GM12878 (cell line): Measurements from ENCODE around the gene SHROOM2. TPM values are rescaled to one million over a fixed set of nuclear protein-coding genes. Genes with fewer than 3 reads are reported as not detected.
A peak's percentile ranks its signal among the peaks of the same experiment; 100 is the strongest.

Source experiments
- ATAC-seq: fragments of 200-7000 bp; cut with Tn5 transposase; 3 replicates; pipeline ENCODE4 v1.9.1; 2020; ENCODE audit warnings: mild to moderate bottlenecking, moderate library complexity
- BruUV-seq: library from RNA; stranded (reverse); fragments of 400-500 nt; replicated peaks from 2 replicates; lab custom pipeline; 2021; lab: Mats Ljungman, UMichigan
- CTCF ChIA-PET: fragments of 300-600 bp; sonication (Branson Sonifier 250); formaldehyde crosslinking; extraction: SDS; loops from one replicate; lab custom pipeline; 2021; ENCODE audit warnings: inconsistent platforms; lab: Yijun Ruan, JAX
- POLR2A ChIA-PET: fragments of 350-600 bp; formaldehyde crosslinking; extraction: SDS; loops from one replicate; lab custom pipeline; 2021; ENCODE audit warnings: inconsistent platforms; lab: Charles Lee
- RAD21 ChIA-PET: fragments of 300-600 bp; sonication (Branson Sonifier 250); formaldehyde crosslinking; loops from one replicate; lab custom pipeline; 2023; ENCODE audit warnings: antibody characterized with exemption; ENCODE audit not compliant: unreplicated experiment; lab: Charles Lee
- SMC1A ChIA-PET: fragments of 300-600 bp; sonication (Branson Sonifier 250); formaldehyde crosslinking; loops from one replicate; lab custom pipeline; 2023; ENCODE audit not compliant: unreplicated experiment, uncharacterized antibody; lab: Charles Lee
- DNase-seq: peaks from one replicate; pipeline ENCODE4 v3.0.0-alpha.2; 2011; ENCODE audit warnings: low read depth, low spot score
- FAIRE-seq: peaks from 3 replicates; lab custom pipeline; 2011; peaks lifted over from hg19 to GRCh38; lab: Jason Lieb, UNC
- H2AFZ ChIP-seq: 2 replicates; pipeline ENCODE4 v1.6.0; 2011; ENCODE audit warnings: low read depth, low read length, control low read depth; ENCODE audit not compliant: control insufficient read depth
- H3K27ac ChIP-seq: 2 replicates; pipeline ENCODE4 v1.5.1; 2011; ENCODE audit warnings: control low read depth; ENCODE audit not compliant: control insufficient read depth, insufficient read depth
- H3K27me3 ChIP-seq, 2 experiments: replicated peaks in 1 of 2; 2 replicates each; pipeline versions ENCODE4 v1.6.0 to v1.6.1; 2011; ENCODE audit warnings: low read length in 1 of 2; ENCODE audit not compliant: control insufficient read depth in 2 of 2, insufficient read depth in 2 of 2
- H3K36me3 ChIP-seq, 2 experiments: 2 replicates each; pipeline ENCODE4 v1.5.1; 2011; ENCODE audit warnings: low read length in 1 of 2; ENCODE audit not compliant: control insufficient read depth in 2 of 2, insufficient read depth in 2 of 2
- H3K4me1 ChIP-seq: 2 replicates; pipeline ENCODE4 v1.6.1; 2011; ENCODE audit warnings: mild to moderate bottlenecking, low read length, moderate library complexity, mixed read lengths; ENCODE audit not compliant: control insufficient read depth, insufficient read depth
- H3K4me2 ChIP-seq: 2 replicates; pipeline ENCODE4 v1.6.0; 2011; ENCODE audit warnings: control low read depth; ENCODE audit not compliant: control insufficient read depth, insufficient read depth
- H3K4me3 ChIP-seq: fragments of 200-600 bp; sonication (generic); 2 replicates; pipeline ENCODE4 v1.5.1; 2016
- H3K79me2 ChIP-seq: 2 replicates; pipeline ENCODE4 v1.6.0; 2011; ENCODE audit warnings: low read length; ENCODE audit not compliant: control insufficient read depth, insufficient read depth
- H3K9ac ChIP-seq: 2 replicates; pipeline ENCODE4 v1.8.0; 2011; ENCODE audit warnings: low read length, control low read depth, mixed read lengths; ENCODE audit not compliant: control insufficient read depth, insufficient read depth
- H3K9me3 ChIP-seq: replicated peaks from 3 replicates; pipeline ENCODE4 v1.5.1; 2011; ENCODE audit warnings: mild to moderate bottlenecking, low read length; ENCODE audit not compliant: control insufficient read depth, insufficient read depth
- H4K20me1 ChIP-seq: 2 replicates; pipeline ENCODE4 v1.6.0; 2011; ENCODE audit not compliant: control insufficient read depth, insufficient read depth
- CHD1 ChIP-seq: IDR thresholded peaks from 2 replicates; pipeline ENCODE4 v1.6.1; 2012; ENCODE audit warnings: low read depth, low read length, improper control_type of control experiment
- E2F8 ChIP-seq: fragments of 450-650 bp; IDR thresholded peaks from 2 replicates; pipeline ENCODE4 v1.6.1; 2018; ENCODE audit warnings: mild to moderate bottlenecking, low read depth, moderate library complexity; ENCODE audit not compliant: partially characterized antibody
- HCFC1 ChIP-seq: fragments of 150-350 bp; IDR thresholded peaks from 2 replicates; pipeline ENCODE4 v1.6.1; 2014; ENCODE audit warnings: low read length
- MAX ChIP-seq: IDR thresholded peaks from 2 replicates; pipeline ENCODE4 v1.6.1; 2012; ENCODE audit warnings: low read depth, low read length, improper control_type of control experiment
- PAX5 ChIP-seq: IDR thresholded peaks from 2 replicates; pipeline ENCODE4 v1.6.1; 2011; ENCODE audit warnings: low read depth, low read length, borderline replicate concordance
- RELB ChIP-seq: fragments of 450-650 bp; IDR thresholded peaks from 2 replicates; pipeline ENCODE4 v1.6.1; 2017; ENCODE audit warnings: low read depth, mild to moderate bottlenecking, moderate library complexity
- TAF1 ChIP-seq: IDR thresholded peaks from 2 replicates; pipeline ENCODE4 v1.6.1; 2011; ENCODE audit warnings: mild to moderate bottlenecking, low read depth, low read length, borderline replicate concordance
- ZBTB40 ChIP-seq: fragments of 450-650 bp; IDR thresholded peaks from 2 replicates; pipeline ENCODE4 v1.6.1; 2016; ENCODE audit warnings: mild to moderate bottlenecking, moderate library complexity, borderline replicate concordance
- ZNF274 ChIP-seq: IDR thresholded peaks from one replicate; pipeline ENCODE4 v1.8.0; 2011; ENCODE audit not compliant: insufficient read length, insufficient read depth
- WGBS: methylation state at CpG from one replicate; pipeline ENCODE4 v1.1.6; 2016; ENCODE audit warnings: low lambda C conversion rate; ENCODE audit not compliant: insufficient replicate concordance, insufficient coverage; ENCODE audit errors: missing lambda C conversion rate; 5-methylcytosine and 5-hydroxymethylcytosine counted together
- in situ Hi-C: fragments of 300-500 bp; cut with MboI; formaldehyde crosslinking; loops from 9 replicates; pipeline ENCODE4 v1.14.3; 2018; ENCODE audit warnings: mixed read lengths
- intact Hi-C: fragments of 100-400 bp; cut with micrococcal nuclease; formaldehyde crosslinking; loops from one replicate; pipeline ENCODE4 v1.14.2; 2022; ENCODE audit not compliant: unreplicated experiment
- polyA plus RNA-seq, 11 experiments: library from polyadenylated mRNA; depleted of rRNA in 4 of 11; unstranded in 6 of 11; stranded (reverse) in 5 of 11; fragments of >200 nt; fragmentation: Nextera tagmentation in 4 of 11; fragmentation: Illumina TruSeq in 1 of 11; extraction: Ambion mirVana in 4 of 11; extraction: Trizol in 1 of 11; gene quantifications; 1 replicate in 1 of 11; 2 replicates in 10 of 11; pipeline versions ENCODE4 v1.2.1 to v1.2.3, GENCODE V29; 2011 to 2016; ENCODE audit warnings: inconsistent platforms in 2 of 11, missing spikeins in 2 of 11, low read depth in 1 of 11
- total RNA-seq, 4 experiments: library from RNA; depleted of rRNA in 3 of 4; stranded (reverse); fragments of >200 nt in 3 of 4; fragmentation: Illumina TruSeq in 1 of 4; extraction: Trizol in 1 of 4; gene quantifications; 2 replicates each; pipeline versions ENCODE4 v1.2.1 to v1.2.3, GENCODE V29; 2013 to 2021
- TF ChIP-seq, protein P1 (sequence below): fragments of 450-650 bp; IDR thresholded peaks from 2 replicates; pipeline ENCODE4 v1.6.1; 2017; ENCODE audit warnings: mild to moderate bottlenecking, low read depth, inconsistent platforms; ENCODE audit not compliant: poor library complexity, severe bottlenecking

Gene SHROOM2
- total and polyA plus RNA-seq, 10 of the 15 experiments (the other 5 are each of a cell fraction or from before 2014, with no cell fraction given) = under 0.01 to 0.15 (median 0.09) TPM; not detected in 2

GRCh38 chrX:9832811-9833210, 46.6 kb downstream of the SHROOM2 start (continued):
- no peak for TF ChIP-seq ZBTB40
- no peak for TF ChIP-seq MAX
- TF ChIP-seq RELB = no peak
- TF ChIP-seq PAX5 = no peak
- TF ChIP-seq, all 136 proteins: peak for 0

- DNase-seq = no peak
- Histone ChIP-seq H3K9ac (no peak overlapping the region), H3K4me2 (no peak overlapping the region), H2AFZ (no peak overlapping the region), H3K4me3 (no peak overlapping the region), H4K20me1 (no peaks in the 10 kb centered on the region), H3K9me3 (no peaks in the 10 kb centered on the region; the same call in 2 of the 3 replicates), H3K36me3 (no peaks in the 10 kb centered on the region), H3K79me2 (no peaks in the 10 kb centered on the region), H3K27ac (no peak overlapping the region), H3K27me3 (no peaks in the 10 kb centered on the region), H3K4me1 (no peaks in the 10 kb centered on the region; the same call in 1 of the 2 replicates)
- no peak for FAIRE-seq
- ChIA-PET CTCF (no interaction called here), SMC1A (no interaction called here), POLR2A (no interaction called here), RAD21 (no interaction called here)
- 20% methylated on average over 11 of the region's 11 CpGs for WGBS
- intact Hi-C loops = no loop called here
- TF ChIP-seq E2F8 = no peak
- TF ChIP-seq, protein P1, sequence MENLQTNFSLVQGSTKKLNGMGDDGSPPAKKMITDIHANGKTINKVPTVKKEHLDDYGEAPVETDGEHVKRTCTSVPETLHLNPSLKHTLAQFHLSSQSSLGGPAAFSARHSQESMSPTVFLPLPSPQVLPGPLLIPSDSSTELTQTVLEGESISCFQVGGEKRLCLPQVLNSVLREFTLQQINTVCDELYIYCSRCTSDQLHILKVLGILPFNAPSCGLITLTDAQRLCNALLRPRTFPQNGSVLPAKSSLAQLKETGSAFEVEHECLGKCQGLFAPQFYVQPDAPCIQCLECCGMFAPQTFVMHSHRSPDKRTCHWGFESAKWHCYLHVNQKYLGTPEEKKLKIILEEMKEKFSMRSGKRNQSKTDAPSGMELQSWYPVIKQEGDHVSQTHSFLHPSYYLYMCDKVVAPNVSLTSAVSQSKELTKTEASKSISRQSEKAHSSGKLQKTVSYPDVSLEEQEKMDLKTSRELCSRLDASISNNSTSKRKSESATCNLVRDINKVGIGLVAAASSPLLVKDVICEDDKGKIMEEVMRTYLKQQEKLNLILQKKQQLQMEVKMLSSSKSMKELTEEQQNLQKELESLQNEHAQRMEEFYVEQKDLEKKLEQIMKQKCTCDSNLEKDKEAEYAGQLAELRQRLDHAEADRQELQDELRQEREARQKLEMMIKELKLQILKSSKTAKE = no peak
- no peak for TF ChIP-seq HCFC1
- no peak for TF ChIP-seq TAF1
- TF ChIP-seq ZNF274 = no peak
- no peak for TF ChIP-seq CHD1
- ATAC-seq = peak; percentile 23; the same call in 2 of the 3 replicates
- no TSS peak for BruUV-seq
- in situ Hi-C loops = no loop called here
Measured at GRCh38 chrX:9835585-9836210, 49.5 kb downstream of the SHROOM2 start.
